Sigmoid colon (tissue), 4 donors: Measurements from ENCODE around the gene CCDC71L.

Experiments used
- CTCF ChIP-seq, 4 experiments: fragments of 450-650 bp in 3 of 4; fragments of 200-600 bp in 1 of 4; IDR thresholded peaks; one replicate each; pipeline ENCODE4 v1.5.1; 2016 to 2019; ENCODE audit warnings: antibody characterized with exemption in 4 of 4, mild to moderate bottlenecking in 3 of 4, moderate library complexity in 2 of 4
- POLR2AphosphoS5 ChIP-seq, 4 donors: sonication (generic); formaldehyde crosslinking; IDR thresholded peaks; one replicate each; pipeline ENCODE4 v1.6.1; 2017; ENCODE audit warnings: antibody characterized with exemption in 4 of 4

GRCh38 chr7:106659166-106659962, 1.6 kb downstream of the CCDC71L start:
- TF ChIP-seq CTCF (IDR thresholded peaks at IDR 0.05) (no peak), POLR2AphosphoS5 (IDR thresholded peaks at IDR 0.05) (no peak)
